GM12878 (cell line): ENCODE data around the gene P2RX1. TPM values are rescaled to one million over a fixed set of nuclear protein-coding genes. Genes with fewer than 3 reads are reported as not detected.
A peak's percentile ranks its signal among the peaks of the same experiment; 100 is the strongest.

ENCODE experiments used
- BHLHE40 ChIP-seq, 2 experiments: fragments of 450-650 bp in 1 of 2; IDR thresholded peaks; 2 replicates each; pipeline ENCODE4 v1.6.1; 2011 to 2017; ENCODE audit warnings: low read depth in 2 of 2, borderline replicate concordance in 1 of 2, improper control_type of control experiment in 1 of 2, low read length in 1 of 2, mild to moderate bottlenecking in 1 of 2
- CREM ChIP-seq: IDR thresholded peaks from 2 replicates; pipeline ENCODE4 v1.6.1; 2014; ENCODE audit warnings: antibody characterized with exemption, low read depth
- GATAD2B ChIP-seq: fragments of 450-650 bp; conservative IDR thresholded peaks from 2 replicates; pipeline ENCODE4 v1.6.1; 2017; ENCODE audit warnings: low read depth, mild to moderate bottlenecking, moderate library complexity
- JUNB ChIP-seq: IDR thresholded peaks from 2 replicates; pipeline ENCODE4 v1.6.1; 2016; ENCODE audit warnings: antibody characterized with exemption, mild to moderate bottlenecking
- LARP7 ChIP-seq: fragments of 450-650 bp; IDR thresholded peaks from 2 replicates; pipeline ENCODE4 v1.6.1; 2017; ENCODE audit warnings: mild to moderate bottlenecking
- MEF2A ChIP-seq: IDR thresholded peaks from 2 replicates; pipeline ENCODE4 v1.6.1; 2011; ENCODE audit warnings: low read depth, mild to moderate bottlenecking, low read length, moderate library complexity; ENCODE audit not compliant: insufficient read depth
- NR2C1 ChIP-seq: fragments of 450-650 bp; IDR thresholded peaks from 2 replicates; pipeline ENCODE4 v1.6.1; 2017; ENCODE audit warnings: antibody characterized with exemption, mild to moderate bottlenecking, moderate library complexity
- NR2F1 ChIP-seq: fragments of 450-650 bp; conservative IDR thresholded peaks from 2 replicates; pipeline ENCODE4 v1.6.1; 2017; ENCODE audit warnings: mild to moderate bottlenecking
- POLR2AphosphoS5 ChIP-seq: IDR thresholded peaks from 2 replicates; pipeline ENCODE4 v1.6.1; 2011; ENCODE audit warnings: mild to moderate bottlenecking, low read length, inconsistent platforms
- RAD21 ChIP-seq: IDR thresholded peaks from 2 replicates; pipeline ENCODE4 v1.6.1; 2011; ENCODE audit warnings: mild to moderate bottlenecking, low read depth, low read length, moderate library complexity; ENCODE audit not compliant: insufficient read depth
- RBBP5 ChIP-seq: fragments of 200-600 bp; sonication (generic); conservative IDR thresholded peaks from 2 replicates; pipeline ENCODE4 v1.6.1; 2016
- SIN3A ChIP-seq: IDR thresholded peaks from 2 replicates; pipeline ENCODE4 v1.6.1; 2012; ENCODE audit warnings: low read depth, low read length, improper control_type of control experiment
- SMAD5 ChIP-seq: IDR thresholded peaks from 2 replicates; pipeline ENCODE4 v1.6.1; 2016; ENCODE audit warnings: antibody characterized with exemption, low read depth
- SMARCA5 ChIP-seq: fragments of 450-650 bp; IDR thresholded peaks from 2 replicates; pipeline ENCODE4 v1.6.1; 2017; ENCODE audit warnings: mild to moderate bottlenecking
- SMC3 ChIP-seq: IDR thresholded peaks from 2 replicates; pipeline ENCODE4 v1.6.1; 2011; ENCODE audit warnings: low read length, improper control_type of control experiment, borderline replicate concordance
- STAT3 ChIP-seq: IDR thresholded peaks from 2 replicates; pipeline ENCODE4 v1.6.1; 2011; ENCODE audit warnings: low read depth, low read length, improper control_type of control experiment
- ZNF217 ChIP-seq: fragments of 450-650 bp; IDR thresholded peaks from 2 replicates; pipeline ENCODE4 v1.6.1; 2017; ENCODE audit warnings: antibody characterized with exemption, mild to moderate bottlenecking
- ZNF384 ChIP-seq: IDR thresholded peaks from 2 replicates; pipeline ENCODE4 v1.6.1; 2012; ENCODE audit warnings: low read depth, mild to moderate bottlenecking, low read length, improper control_type of control experiment, borderline replicate concordance
- polyA plus RNA-seq, 11 experiments: library from polyadenylated mRNA; depleted of rRNA in 4 of 11; unstranded in 6 of 11; stranded (reverse) in 5 of 11; fragments of >200 nt; fragmentation: Nextera tagmentation in 4 of 11; fragmentation: Illumina TruSeq in 1 of 11; extraction: Ambion mirVana in 4 of 11; extraction: Trizol in 1 of 11; gene quantifications; 1 replicate in 1 of 11; 2 replicates in 10 of 11; pipeline versions ENCODE4 v1.2.1 to v1.2.3, GENCODE V29; 2011 to 2016; ENCODE audit warnings: inconsistent platforms in 2 of 11, missing spikeins in 2 of 11, low read depth in 1 of 11
- total RNA-seq, 4 experiments: library from RNA; depleted of rRNA in 3 of 4; stranded (reverse); fragments of >200 nt in 3 of 4; fragmentation: Illumina TruSeq in 1 of 4; extraction: Trizol in 1 of 4; gene quantifications; 2 replicates each; pipeline versions ENCODE4 v1.2.1 to v1.2.3, GENCODE V29; 2013 to 2021
- TF ChIP-seq, protein P1 (sequence below): fragments of 450-650 bp; IDR thresholded peaks from 2 replicates; pipeline ENCODE4 v1.6.1; 2016; ENCODE audit warnings: mild to moderate bottlenecking, moderate library complexity, borderline replicate concordance
- TF ChIP-seq, protein P2 (sequence below): fragments of 450-650 bp; IDR thresholded peaks from 2 replicates; pipeline ENCODE4 v1.6.1; 2017; ENCODE audit warnings: mild to moderate bottlenecking, moderate library complexity
- TF ChIP-seq, protein P3 (sequence below): fragments of 450-650 bp; conservative IDR thresholded peaks from 2 replicates; pipeline ENCODE4 v1.6.1; 2017; ENCODE audit warnings: mild to moderate bottlenecking, moderate library complexity

Gene P2RX1
- total and polyA plus RNA-seq, 10 of the 15 experiments (the other 5 are each of a cell fraction or from before 2014, with no cell fraction given): 0.12 to 6.2 (median 3.4) TPM

DNA sequence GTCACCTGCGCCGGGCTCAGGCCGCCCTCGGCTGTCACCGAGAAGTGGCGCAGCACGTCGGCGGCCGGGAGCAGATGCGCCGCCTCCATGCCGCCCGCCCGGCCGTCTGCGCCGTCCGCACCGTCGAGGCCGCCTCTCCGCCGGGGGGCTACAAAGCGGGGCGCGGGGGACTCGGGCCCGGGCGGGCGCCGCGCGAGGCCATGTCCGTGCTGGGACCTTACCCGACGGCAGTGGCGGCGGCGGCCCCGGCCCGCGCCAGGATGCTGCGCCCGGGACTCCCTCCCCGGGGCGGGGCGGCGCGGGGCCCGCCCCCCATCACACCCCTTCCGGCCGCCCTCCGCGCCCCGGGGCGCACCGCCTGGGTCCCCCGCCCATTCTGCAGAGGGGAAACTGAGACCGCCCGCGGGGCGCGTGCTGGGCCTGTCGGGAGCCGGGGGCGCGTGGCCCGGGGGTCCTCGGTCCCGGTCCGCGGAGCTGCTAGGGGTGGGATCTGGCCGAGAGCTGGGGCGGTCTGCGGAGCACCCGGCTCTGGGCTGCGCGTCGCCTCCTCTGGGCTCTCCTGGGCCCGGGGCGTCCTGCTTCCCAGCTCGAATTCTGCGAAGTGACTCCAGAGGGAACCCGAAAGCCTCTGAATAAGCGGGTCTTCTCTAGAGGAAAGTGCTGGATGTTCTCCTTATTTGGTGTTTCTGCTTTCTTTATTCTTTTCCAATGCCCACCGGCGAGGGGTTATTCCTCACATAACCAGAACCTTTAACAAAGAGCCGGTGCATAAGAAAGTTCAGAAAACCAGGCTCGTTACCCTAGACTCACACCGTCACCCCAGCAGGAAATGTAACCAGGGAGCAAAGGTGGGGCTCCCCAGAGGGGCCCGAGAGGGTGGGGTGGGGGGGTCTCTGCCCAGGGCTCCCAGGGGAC, 48.2 kb upstream of the P2RX1 start, which contains the start of gene ATP2A3 (continued):
- TF ChIP-seq MEF2A (no peak), STAT3 (no peak), SMC3 (no peak), BHLHE40 (IDR thresholded peaks at IDR 0.05; ENCODE audit: borderline replicate concordance in 1 of 2, low read depth in 2 of 2, low read length in 1 of 2) (peak in 1 of 2 experiments; percentile 69; a peak in 2 of 4 replicates), ZNF217 (peak; percentile 89), JUNB (no peak), LARP7 (peak; percentile 92), SMARCA5 (peak; percentile 71; the same call in 1 of the 2 replicates), POLR2AphosphoS5 (peak; percentile 34; the same call in 1 of the 2 replicates), ZNF384 (no peak), GATAD2B (peak; percentile 74), NR2C1 (peak; percentile 24; the same call in 1 of the 2 replicates), RBBP5 (no peak), CREM (no peak), NR2F1 (peak; percentile 54; the same call in 1 of the 2 replicates), SIN3A (0 out of 2 replicates have a peak, but pooled peaks have one; percentile 17), RAD21 (no peak), SMAD5 (no peak)
- TF ChIP-seq, protein P1, sequence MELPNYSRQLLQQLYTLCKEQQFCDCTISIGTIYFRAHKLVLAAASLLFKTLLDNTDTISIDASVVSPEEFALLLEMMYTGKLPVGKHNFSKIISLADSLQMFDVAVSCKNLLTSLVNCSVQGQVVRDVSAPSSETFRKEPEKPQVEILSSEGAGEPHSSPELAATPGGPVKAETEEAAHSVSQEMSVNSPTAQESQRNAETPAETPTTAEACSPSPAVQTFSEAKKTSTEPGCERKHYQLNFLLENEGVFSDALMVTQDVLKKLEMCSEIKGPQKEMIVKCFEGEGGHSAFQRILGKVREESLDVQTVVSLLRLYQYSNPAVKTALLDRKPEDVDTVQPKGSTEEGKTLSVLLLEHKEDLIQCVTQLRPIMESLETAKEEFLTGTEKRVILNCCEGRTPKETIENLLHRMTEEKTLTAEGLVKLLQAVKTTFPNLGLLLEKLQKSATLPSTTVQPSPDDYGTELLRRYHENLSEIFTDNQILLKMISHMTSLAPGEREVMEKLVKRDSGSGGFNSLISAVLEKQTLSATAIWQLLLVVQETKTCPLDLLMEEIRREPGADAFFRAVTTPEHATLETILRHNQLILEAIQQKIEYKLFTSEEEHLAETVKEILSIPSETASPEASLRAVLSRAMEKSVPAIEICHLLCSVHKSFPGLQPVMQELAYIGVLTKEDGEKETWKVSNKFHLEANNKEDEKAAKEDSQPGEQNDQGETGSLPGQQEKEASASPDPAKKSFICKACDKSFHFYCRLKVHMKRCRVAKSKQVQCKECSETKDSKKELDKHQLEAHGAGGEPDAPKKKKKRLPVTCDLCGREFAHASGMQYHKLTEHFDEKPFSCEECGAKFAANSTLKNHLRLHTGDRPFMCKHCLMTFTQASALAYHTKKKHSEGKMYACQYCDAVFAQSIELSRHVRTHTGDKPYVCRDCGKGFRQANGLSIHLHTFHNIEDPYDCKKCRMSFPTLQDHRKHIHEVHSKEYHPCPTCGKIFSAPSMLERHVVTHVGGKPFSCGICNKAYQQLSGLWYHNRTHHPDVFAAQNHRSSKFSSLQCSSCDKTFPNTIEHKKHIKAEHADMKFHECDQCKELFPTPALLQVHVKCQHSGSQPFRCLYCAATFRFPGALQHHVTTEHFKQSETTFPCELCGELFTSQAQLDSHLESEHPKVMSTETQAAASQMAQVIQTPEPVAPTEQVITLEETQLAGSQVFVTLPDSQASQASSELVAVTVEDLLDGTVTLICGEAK: no peak
- TF ChIP-seq, protein P2, sequence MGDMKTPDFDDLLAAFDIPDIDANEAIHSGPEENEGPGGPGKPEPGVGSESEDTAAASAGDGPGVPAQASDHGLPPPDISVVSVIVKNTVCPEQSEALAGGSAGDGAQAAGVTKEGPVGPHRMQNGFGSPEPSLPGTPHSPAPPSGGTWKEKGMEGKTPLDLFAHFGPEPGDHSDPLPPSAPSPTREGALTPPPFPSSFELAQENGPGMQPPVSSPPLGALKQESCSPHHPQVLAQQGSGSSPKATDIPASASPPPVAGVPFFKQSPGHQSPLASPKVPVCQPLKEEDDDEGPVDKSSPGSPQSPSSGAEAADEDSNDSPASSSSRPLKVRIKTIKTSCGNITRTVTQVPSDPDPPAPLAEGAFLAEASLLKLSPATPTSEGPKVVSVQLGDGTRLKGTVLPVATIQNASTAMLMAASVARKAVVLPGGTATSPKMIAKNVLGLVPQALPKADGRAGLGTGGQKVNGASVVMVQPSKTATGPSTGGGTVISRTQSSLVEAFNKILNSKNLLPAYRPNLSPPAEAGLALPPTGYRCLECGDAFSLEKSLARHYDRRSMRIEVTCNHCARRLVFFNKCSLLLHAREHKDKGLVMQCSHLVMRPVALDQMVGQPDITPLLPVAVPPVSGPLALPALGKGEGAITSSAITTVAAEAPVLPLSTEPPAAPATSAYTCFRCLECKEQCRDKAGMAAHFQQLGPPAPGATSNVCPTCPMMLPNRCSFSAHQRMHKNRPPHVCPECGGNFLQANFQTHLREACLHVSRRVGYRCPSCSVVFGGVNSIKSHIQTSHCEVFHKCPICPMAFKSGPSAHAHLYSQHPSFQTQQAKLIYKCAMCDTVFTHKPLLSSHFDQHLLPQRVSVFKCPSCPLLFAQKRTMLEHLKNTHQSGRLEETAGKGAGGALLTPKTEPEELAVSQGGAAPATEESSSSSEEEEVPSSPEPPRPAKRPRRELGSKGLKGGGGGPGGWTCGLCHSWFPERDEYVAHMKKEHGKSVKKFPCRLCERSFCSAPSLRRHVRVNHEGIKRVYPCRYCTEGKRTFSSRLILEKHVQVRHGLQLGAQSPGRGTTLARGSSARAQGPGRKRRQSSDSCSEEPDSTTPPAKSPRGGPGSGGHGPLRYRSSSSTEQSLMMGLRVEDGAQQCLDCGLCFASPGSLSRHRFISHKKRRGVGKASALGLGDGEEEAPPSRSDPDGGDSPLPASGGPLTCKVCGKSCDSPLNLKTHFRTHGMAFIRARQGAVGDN: peak; percentile 36; the same call in 1 of the 2 replicates
- TF ChIP-seq, protein P3, sequence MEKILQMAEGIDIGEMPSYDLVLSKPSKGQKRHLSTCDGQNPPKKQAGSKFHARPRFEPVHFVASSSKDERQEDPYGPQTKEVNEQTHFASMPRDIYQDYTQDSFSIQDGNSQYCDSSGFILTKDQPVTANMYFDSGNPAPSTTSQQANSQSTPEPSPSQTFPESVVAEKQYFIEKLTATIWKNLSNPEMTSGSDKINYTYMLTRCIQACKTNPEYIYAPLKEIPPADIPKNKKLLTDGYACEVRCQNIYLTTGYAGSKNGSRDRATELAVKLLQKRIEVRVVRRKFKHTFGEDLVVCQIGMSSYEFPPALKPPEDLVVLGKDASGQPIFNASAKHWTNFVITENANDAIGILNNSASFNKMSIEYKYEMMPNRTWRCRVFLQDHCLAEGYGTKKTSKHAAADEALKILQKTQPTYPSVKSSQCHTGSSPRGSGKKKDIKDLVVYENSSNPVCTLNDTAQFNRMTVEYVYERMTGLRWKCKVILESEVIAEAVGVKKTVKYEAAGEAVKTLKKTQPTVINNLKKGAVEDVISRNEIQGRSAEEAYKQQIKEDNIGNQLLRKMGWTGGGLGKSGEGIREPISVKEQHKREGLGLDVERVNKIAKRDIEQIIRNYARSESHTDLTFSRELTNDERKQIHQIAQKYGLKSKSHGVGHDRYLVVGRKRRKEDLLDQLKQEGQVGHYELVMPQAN: peak; percentile 76
